Stimulated activated CD4-positive, alpha-beta T cell treated with anti-CD3 and anti-CD28 coated beads, Interleukin-2, amount 100 ng/mL, for 4 hours (primary cell): ENCODE results near the gene GPR153.

Experiments used
- DNase-seq: peaks from one replicate; pipeline ENCODE4 v3.0.0-alpha.2; 2020; ENCODE audit warnings: low read depth

GPR153 gene

DNA sequence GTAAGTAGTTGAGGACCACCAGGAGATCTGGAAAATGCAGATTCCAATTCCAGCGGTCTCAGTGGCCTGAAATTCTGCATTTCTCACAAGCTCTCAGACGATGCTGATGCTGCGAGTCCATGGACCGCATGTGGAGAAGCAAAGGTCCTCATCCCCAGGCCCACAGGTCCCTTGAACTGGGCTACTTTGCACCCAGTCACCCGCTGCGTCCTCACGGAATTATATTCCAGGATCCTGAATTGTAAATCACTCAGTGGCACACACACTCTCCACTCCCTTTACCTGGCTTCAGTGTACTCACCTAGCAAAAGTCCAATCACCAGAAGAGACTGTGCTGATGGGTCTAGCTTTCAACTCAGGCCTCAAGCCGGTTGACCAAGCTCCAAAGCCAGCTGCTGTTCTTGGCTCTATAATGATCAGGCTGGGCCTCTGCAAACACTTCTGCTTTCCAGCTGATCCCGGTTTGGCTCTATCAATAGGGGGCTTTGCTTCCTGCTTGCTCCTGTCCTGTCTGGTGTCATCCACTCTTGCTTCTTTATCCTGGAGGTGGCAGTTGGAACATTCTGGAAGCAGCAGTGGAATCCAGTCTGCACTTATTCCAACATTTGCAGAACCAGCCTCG lies 60.6 kb downstream of the GPR153 start:
- no peak for DNase-seq

DNA sequence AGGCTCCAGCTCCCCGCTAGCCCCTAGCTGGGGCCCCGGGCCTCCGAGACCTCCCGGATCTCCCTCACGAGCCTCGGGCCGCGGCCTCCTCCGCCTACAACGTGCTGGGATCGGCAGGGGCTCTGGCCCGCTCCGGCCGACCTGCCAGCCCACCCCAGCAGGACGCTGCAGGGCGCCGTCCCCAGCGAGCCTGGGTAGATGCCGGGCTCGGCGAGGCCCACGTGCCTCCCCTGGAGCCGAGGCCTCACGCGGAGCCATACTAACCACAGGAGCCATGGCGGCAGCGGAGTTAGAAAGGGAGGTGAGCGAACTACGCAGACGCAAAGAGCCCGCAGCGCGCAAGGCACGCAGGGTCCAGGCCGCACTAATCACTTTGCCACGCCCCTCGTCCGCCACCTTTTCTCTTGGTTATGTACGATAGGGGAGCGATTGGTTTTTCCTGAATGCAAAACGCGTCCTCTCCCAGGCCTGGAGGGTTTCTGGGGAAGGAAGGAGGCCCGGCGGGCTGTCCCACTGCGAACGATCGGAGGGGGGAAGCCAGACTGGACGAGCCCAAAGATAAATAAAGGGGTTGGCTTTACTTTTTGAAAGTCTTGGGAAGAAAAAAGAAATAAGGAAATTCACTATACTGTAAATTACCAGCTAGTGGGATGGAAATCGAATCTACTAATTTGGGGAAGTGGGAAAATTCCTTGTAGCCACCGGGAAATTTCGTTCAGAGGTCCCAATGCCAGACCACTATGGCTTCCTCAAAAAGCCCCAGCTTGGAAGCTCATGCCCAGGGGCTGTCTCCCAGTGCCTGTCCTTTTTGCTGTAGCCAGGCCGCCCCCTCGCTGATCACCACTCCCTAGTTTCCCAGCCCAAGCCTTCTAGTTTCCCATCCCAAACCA lies 61.4 kb downstream of the GPR153 start, which contains the start of gene RPL22:
Gene RPL22, minus strand, starts transcription at position 298 of the 890 bp plus-strand sequence. Its CDS starts 22 bp downstream, at position 276.
- DNase-seq, result peak; percentile 95

DNA sequence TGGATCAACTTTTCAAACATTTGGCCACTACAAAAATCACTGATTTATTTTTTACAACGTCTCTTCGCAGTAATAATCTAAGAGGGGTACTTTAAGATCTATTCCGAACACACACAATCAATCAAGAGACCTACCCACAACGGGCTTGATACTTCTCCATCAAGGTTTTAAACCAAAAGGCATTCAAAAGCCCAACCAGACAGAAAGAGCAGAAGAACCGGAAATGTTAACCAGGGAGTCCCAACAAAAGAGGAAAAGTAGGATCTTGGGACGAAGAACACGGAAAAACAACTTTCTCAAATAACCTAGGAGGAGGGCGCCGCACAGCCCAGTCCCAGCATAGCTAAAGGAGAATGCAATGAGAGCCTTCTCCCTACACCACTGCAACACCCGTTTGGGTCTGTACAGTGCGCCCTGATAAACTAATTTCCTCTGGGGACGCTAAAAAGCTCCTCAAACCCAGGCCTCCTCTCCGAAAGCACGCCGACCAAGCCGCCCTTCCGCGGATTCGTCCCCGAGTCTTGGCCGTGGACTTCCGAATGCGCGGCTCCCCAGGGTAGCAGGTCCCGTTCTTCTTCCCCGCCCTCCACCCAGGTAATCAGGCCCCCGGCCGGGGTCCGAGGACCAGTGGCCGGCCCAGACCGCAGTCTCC lies 62.1 kb downstream of the GPR153 start:
- DNase-seq, result no peak

DNA sequence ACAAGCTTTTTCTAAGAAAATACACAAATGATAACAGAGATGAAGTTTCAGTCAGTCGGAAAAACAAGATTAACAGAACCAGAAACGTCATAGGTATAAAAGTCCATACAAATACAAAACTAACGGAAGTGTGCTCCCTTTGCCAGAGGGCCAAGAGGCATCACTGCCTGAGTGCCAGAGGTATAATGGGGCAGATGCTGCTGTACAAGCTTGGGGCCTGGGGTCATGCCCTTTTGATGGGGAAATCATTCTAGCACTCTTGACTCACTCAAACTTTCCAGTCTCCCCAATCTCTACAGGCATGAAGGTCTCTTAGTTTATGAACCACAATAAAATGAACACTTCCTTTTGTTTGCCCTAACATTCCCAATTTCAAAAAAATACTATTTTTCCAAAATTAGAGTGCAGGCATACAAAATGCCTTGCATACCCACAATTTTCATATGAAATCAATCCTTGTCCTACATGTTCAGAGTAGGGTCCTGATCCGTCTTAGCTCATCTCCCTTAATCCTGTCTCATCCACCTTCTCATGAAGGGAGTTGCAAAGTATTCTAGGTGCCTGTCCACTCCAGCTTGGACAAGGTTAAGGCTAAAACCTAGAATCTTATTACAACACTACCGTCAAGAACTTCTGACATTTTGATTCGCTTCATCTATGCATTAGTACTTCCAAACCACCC lies 63.0 kb downstream of the GPR153 start:
- DNase-seq, result no peak
